HEK293 (cell line): ENCODE results near the gene CHRNA4.

ENCODE experiments used
- CTCF ChIA-PET: fragments of 350-600 bp; formaldehyde crosslinking; extraction: SDS; loops from one replicate; lab custom pipeline; 2021; ENCODE audit warnings: antibody characterized with exemption; lab: Yijun Ruan, JAX
- POLR2A ChIA-PET: fragments of 300-600 bp; formaldehyde crosslinking; extraction: SDS; loops from one replicate; lab custom pipeline; 2020; ENCODE audit warnings: antibody characterized with exemption, inconsistent platforms; lab: Yijun Ruan, JAX
- H3K27ac ChIP-seq: fragments of 200-500 bp; sonication (Bioruptor generic); 2 replicates; pipeline ENCODE4 v1.5.1; 2014; ENCODE audit warnings: low read depth, low read length, control low read depth, inconsistent platforms; ENCODE audit errors: extremely low read depth
- H3K36me3 ChIP-seq, 2 experiments: fragments of 200-500 bp in 1 of 2; sonication (Bioruptor generic) in 1 of 2; 1 replicate in 1 of 2; 2 replicates in 1 of 2; pipeline ENCODE4 v1.5.1; 2014 to 2017; ENCODE audit warnings: inconsistent platforms in 2 of 2, low read length in 2 of 2; ENCODE audit not compliant: control insufficient read depth in 2 of 2, insufficient read depth in 1 of 2
- H3K4me1 ChIP-seq: fragments of 200-500 bp; sonication (Bioruptor generic); 2 replicates; pipeline ENCODE4 v1.5.1; 2014; ENCODE audit warnings: mild to moderate bottlenecking, low read length, inconsistent platforms; ENCODE audit not compliant: control insufficient read depth, insufficient read depth
- H3K4me3 ChIP-seq: 2 replicates; pipeline ENCODE4 v1.5.1; 2011; ENCODE audit warnings: low read depth, mild to moderate bottlenecking, control low read depth, low read length, moderate library complexity
- H3K9me3 ChIP-seq: fragments of 200-500 bp; sonication (Bioruptor generic); 2 replicates; pipeline ENCODE4 v1.5.1; 2014; ENCODE audit warnings: low read depth, low read length, inconsistent platforms; ENCODE audit not compliant: control insufficient read depth, insufficient read depth
- BCL11A ChIP-seq: fragments of 450-650 bp; formaldehyde crosslinking; IDR thresholded peaks from 2 replicates; pipeline ENCODE4 v1.5.1; 2016; ENCODE audit warnings: low read depth, missing biosample characterization, missing genetic modification characterization
- BCL11B ChIP-seq: fragments of 450-650 bp; formaldehyde crosslinking; IDR thresholded peaks from 2 replicates; pipeline ENCODE4 v1.5.1; 2016; ENCODE audit warnings: low read depth, missing biosample characterization, missing genetic modification characterization
- FEZF1 ChIP-seq: fragments of 450-650 bp; formaldehyde crosslinking; IDR thresholded peaks from 2 replicates; pipeline ENCODE4 v1.5.1; 2016; ENCODE audit warnings: missing biosample characterization, missing genetic modification characterization
- GFI1B ChIP-seq: fragments of 450-650 bp; formaldehyde crosslinking; IDR thresholded peaks from 2 replicates; pipeline ENCODE4 v1.5.1; 2016; ENCODE audit warnings: missing biosample characterization, missing genetic modification characterization
- HOXC10 ChIP-seq: sonication (generic); formaldehyde crosslinking; IDR thresholded peaks from 2 replicates; pipeline ENCODE4 v1.8.1; 2023; ENCODE audit warnings: mild to moderate bottlenecking, missing genetic modification reagents
- REPIN1 ChIP-seq: fragments of 450-650 bp; formaldehyde crosslinking; IDR thresholded peaks from 2 replicates; pipeline ENCODE4 v1.5.1; 2017; ENCODE audit warnings: missing biosample characterization, missing genetic modification characterization, low read depth
- SALL2 ChIP-seq: fragments of 450-650 bp; formaldehyde crosslinking; IDR thresholded peaks from 2 replicates; pipeline ENCODE4 v1.5.0; 2017; ENCODE audit warnings: missing biosample characterization, mild to moderate bottlenecking, missing genetic modification characterization, borderline replicate concordance
- SP2 ChIP-seq: fragments of 450-650 bp; formaldehyde crosslinking; IDR thresholded peaks from 2 replicates; pipeline ENCODE4 v1.5.1; 2016; ENCODE audit warnings: missing biosample characterization, missing genetic modification characterization
- SP7 ChIP-seq: fragments of 450-650 bp; formaldehyde crosslinking; IDR thresholded peaks from 2 replicates; pipeline ENCODE4 v1.5.1; 2016; ENCODE audit warnings: missing biosample characterization, missing genetic modification characterization
- WT1 ChIP-seq: fragments of 450-650 bp; formaldehyde crosslinking; IDR thresholded peaks from 2 replicates; pipeline ENCODE4 v1.5.1; 2016; ENCODE audit warnings: missing biosample characterization, missing genetic modification characterization
- YY2 ChIP-seq: fragments of 450-650 bp; formaldehyde crosslinking; IDR thresholded peaks from 2 replicates; pipeline ENCODE4 v1.5.1; 2016; ENCODE audit warnings: missing biosample characterization, missing genetic modification characterization
- ZBTB11 ChIP-seq: fragments of 450-650 bp; formaldehyde crosslinking; conservative IDR thresholded peaks from 2 replicates; pipeline ENCODE4 v1.5.1; 2016; ENCODE audit warnings: low read depth, missing biosample characterization, missing genetic modification characterization
- ZIC2 ChIP-seq: fragments of 450-650 bp; formaldehyde crosslinking; IDR thresholded peaks from 2 replicates; pipeline ENCODE4 v1.5.1; 2016; ENCODE audit warnings: missing biosample characterization, missing genetic modification characterization
- ZNF10 ChIP-seq: fragments of 450-650 bp; formaldehyde crosslinking; IDR thresholded peaks from 2 replicates; pipeline ENCODE4 v1.5.1; 2017; ENCODE audit warnings: missing biosample characterization, missing genetic modification characterization
- ZNF133 ChIP-seq: fragments of 450-650 bp; formaldehyde crosslinking; IDR thresholded peaks from 2 replicates; pipeline ENCODE4 v1.5.1; 2016; ENCODE audit warnings: missing biosample characterization, missing genetic modification characterization
- ZNF26 ChIP-seq: fragments of 450-650 bp; formaldehyde crosslinking; IDR thresholded peaks from 2 replicates; pipeline ENCODE4 v1.5.1; 2016; ENCODE audit warnings: missing biosample characterization, missing genetic modification characterization
- ZNF324 ChIP-seq: fragments of 450-650 bp; formaldehyde crosslinking; IDR thresholded peaks from 2 replicates; pipeline ENCODE4 v1.5.1; 2016; ENCODE audit warnings: missing biosample characterization, missing genetic modification characterization
- ZNF366 ChIP-seq: fragments of 450-650 bp; formaldehyde crosslinking; conservative IDR thresholded peaks from 2 replicates; pipeline ENCODE4 v1.5.1; 2016; ENCODE audit warnings: missing biosample characterization, missing genetic modification characterization
- ZNF488 ChIP-seq: fragments of 450-650 bp; formaldehyde crosslinking; IDR thresholded peaks from 2 replicates; pipeline ENCODE4 v1.5.1; 2016; ENCODE audit warnings: missing biosample characterization, missing genetic modification characterization
- ZNF514 ChIP-seq: fragments of 450-650 bp; formaldehyde crosslinking; IDR thresholded peaks from 2 replicates; pipeline ENCODE4 v1.5.1; 2016; ENCODE audit warnings: missing biosample characterization, missing genetic modification characterization
- ZNF544 ChIP-seq: fragments of 450-650 bp; formaldehyde crosslinking; IDR thresholded peaks from 2 replicates; pipeline ENCODE4 v1.5.0; 2017; ENCODE audit warnings: missing biosample characterization, missing genetic modification characterization
- ZNF555 ChIP-seq: fragments of 450-650 bp; formaldehyde crosslinking; conservative IDR thresholded peaks from 2 replicates; pipeline ENCODE4 v1.5.1; 2017; ENCODE audit warnings: missing biosample characterization, mild to moderate bottlenecking, missing genetic modification characterization, inconsistent platforms
- ZNF791 ChIP-seq: fragments of 450-650 bp; formaldehyde crosslinking; IDR thresholded peaks from 2 replicates; pipeline ENCODE4 v1.5.1; 2016; ENCODE audit warnings: missing biosample characterization, missing genetic modification characterization
- ZNF843 ChIP-seq: fragments of 450-650 bp; formaldehyde crosslinking; IDR thresholded peaks from 2 replicates; pipeline ENCODE4 v1.5.1; 2016; ENCODE audit warnings: missing biosample characterization, missing genetic modification characterization
- ZSCAN16 ChIP-seq: fragments of 450-650 bp; formaldehyde crosslinking; IDR thresholded peaks from 2 replicates; pipeline ENCODE4 v1.5.1; 2016; ENCODE audit warnings: missing biosample characterization, missing genetic modification characterization
- TF ChIP-seq, protein P1 (sequence below): fragments of 450-650 bp; formaldehyde crosslinking; IDR thresholded peaks from 2 replicates; pipeline ENCODE4 v1.5.1; 2016; ENCODE audit warnings: missing biosample characterization, missing genetic modification characterization, low read depth

The CHRNA4 gene

DNA sequence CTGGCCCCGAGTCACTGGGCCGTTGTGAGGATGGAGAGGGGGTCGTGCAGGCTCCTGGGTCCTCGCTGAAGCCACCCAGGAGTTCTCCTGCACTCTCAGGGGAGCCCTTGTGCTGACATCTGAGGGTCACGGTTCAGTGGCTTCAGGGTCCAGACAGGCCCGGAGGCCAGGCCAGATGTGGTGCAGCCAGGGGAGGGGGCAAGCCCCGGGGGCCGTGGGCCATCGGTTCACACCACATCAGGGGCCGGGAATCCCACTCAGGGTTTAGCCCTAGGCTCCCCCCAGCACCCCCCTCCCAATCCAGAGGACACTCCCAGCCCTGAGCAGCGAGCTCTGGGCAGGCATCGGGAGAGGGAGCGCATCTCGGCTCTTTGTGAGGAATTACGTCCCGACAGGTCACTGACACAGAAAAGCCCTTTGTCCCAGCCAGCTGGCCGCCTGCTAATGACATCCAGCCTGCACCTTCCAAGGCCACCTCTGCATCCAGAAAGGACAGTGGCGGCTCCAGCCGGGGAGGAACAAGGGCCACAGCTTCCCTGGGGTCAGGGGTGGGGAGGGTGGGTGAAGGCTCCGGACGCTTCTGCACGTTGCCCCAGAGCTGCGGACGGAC, 6.4 kb upstream of the CHRNA4 start:
- Histone ChIP-seq H3K4me3 (no peak overlapping the region), H3K27ac (no peak overlapping the region), H3K9me3 (no peaks in the 10 kb centered on the region), H3K4me1 (no peaks in the 10 kb centered on the region), H3K36me3 (no peaks in the 10 kb centered on the region)
- ChIA-PET CTCF (no interaction called here), POLR2A (interaction anchor here (0.9 kb wide), 1 partner anchor 95 kb away, joined by 3 read pairs; the partner anchor contains the start of gene ARFGAP1)
- TF ChIP-seq ZNF133 (no peak), FEZF1 (tag by site-specific recombination) (no peak), ZNF10 (tag by site-specific recombination) (no peak), BCL11B (no peak)

DNA sequence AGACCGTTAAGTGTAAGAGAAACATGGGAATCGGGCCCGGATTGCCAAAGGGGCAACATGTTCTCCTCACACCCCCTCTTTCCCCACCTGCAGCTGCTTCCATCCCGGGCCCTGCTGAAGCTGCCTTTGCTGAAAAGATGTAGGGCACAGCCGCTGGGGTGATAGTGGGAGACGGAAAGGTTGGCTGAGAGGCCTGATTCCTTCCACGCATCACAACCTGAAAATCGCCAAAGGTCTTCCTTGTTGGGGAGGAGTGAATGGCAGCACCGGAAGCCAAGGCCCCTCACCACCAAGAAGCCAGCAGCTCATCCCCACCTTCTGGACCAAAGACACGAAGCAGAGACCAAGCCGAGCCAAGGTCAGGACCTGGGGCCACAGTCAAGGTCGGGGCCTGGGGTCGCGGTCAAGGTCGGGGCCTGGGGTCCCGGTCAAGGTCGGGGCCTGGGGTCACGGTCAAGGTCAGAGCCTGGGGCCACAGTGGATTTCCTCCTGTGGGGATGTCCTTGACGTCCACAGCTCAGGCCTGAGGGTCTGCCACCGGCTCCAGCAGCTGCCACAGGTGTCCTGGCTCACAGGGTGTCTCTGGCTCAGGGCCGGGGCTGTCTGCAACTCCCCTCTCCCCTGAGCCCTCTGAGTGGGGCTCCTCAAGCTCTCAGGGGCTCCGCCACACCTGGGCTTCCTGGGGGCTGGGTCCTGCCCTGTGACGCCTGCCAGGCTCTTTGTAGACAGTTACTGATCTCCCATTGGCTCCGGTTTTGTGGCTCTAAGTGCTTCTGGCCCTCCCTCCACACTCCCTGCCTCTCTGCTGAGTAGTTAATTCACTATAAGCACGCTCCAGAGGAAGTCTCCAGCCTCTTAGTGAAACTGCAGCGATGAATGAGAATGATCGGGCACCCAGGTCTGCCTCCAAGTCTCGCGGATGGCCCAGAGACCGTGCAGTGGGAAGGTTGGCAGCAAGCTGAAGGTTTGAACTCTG, 5.5 kb upstream of the CHRNA4 start:
- H3K4me1 ChIP-seq = no peaks in the 10 kb centered on the region
- no peak for TF ChIP-seq ZNF791 (tag by site-specific recombination)
- no peak for TF ChIP-seq ZNF544
- TF ChIP-seq ZNF843 (tag by site-specific recombination) = no peak
- no peak for TF ChIP-seq SALL2 (tag by site-specific recombination)
- no peak for TF ChIP-seq ZNF488 (tag by site-specific recombination)
- TF ChIP-seq, protein P1, sequence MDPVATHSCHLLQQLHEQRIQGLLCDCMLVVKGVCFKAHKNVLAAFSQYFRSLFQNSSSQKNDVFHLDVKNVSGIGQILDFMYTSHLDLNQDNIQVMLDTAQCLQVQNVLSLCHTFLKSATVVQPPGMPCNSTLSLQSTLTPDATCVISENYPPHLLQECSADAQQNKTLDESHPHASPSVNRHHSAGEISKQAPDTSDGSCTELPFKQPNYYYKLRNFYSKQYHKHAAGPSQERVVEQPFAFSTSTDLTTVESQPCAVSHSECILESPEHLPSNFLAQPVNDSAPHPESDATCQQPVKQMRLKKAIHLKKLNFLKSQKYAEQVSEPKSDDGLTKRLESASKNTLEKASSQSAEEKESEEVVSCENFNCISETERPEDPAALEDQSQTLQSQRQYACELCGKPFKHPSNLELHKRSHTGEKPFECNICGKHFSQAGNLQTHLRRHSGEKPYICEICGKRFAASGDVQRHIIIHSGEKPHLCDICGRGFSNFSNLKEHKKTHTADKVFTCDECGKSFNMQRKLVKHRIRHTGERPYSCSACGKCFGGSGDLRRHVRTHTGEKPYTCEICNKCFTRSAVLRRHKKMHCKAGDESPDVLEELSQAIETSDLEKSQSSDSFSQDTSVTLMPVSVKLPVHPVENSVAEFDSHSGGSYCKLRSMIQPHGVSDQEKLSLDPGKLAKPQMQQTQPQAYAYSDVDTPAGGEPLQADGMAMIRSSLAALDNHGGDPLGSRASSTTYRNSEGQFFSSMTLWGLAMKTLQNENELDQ (tag by site-specific recombination) = no peak
- no peak for TF ChIP-seq ZNF366
- 0 out of 2 replicates have a peak, but pooled peaks have one; percentile 31 for TF ChIP-seq BCL11A (tag by site-specific recombination)
- TF ChIP-seq SP2 (tag by site-specific recombination) = 0 out of 2 replicates have a peak, but pooled peaks have one; percentile 23
- TF ChIP-seq ZNF514 (tag by site-specific recombination) = no peak
- no peak for TF ChIP-seq ZNF26 (tag by site-specific recombination)
- no peak for TF ChIP-seq ZNF133
- no peak for TF ChIP-seq GFI1B
- TF ChIP-seq YY2 (tag by site-specific recombination) = no peak
- no peak for TF ChIP-seq ZSCAN16
- no peak for TF ChIP-seq ZNF324 (tag by site-specific recombination)
- TF ChIP-seq ZBTB11 (tag by site-specific recombination) = no peak
- no peak for TF ChIP-seq WT1 (tag by site-specific recombination)
- no peak for TF ChIP-seq ZNF555
- no peak for TF ChIP-seq REPIN1 (tag by site-specific recombination)
- TF ChIP-seq BCL11B = peak; percentile 62; the same call in 1 of the 2 replicates
- no peak for TF ChIP-seq ZIC2 (tag by site-specific recombination)
- no peak for TF ChIP-seq SP7 (tag by site-specific recombination)
- TF ChIP-seq HOXC10 (CRISPR knock-in tag) = no peak

More for the DNA sequence above, 5.5 kb upstream of the CHRNA4 start:
- no peaks in the 10 kb centered on the region for H3K9me3 ChIP-seq
- no peak overlapping the region for H3K4me3 ChIP-seq
- POLR2A ChIA-PET = no interaction called here
- CTCF ChIA-PET = interaction anchor here (1.0 kb wide), 1 partner anchor 15 kb away, joined by 3 read pairs; no protein-coding TSS in a partner anchor
- H3K27ac ChIP-seq = no peak overlapping the region
- H3K36me3 ChIP-seq = no peaks in the 10 kb centered on the region
